GM18858 (cell line): Measurements from ENCODE around the gene NRL.

Source experiments
- ATAC-seq: cut with Tn5 transposase; IDR thresholded peaks from one replicate; pipeline ENCODE4 v1.9.1; 2021; ENCODE audit not compliant: unreplicated experiment

Gene NRL

GRCh38 chr14:24114532-24115421 is at the start of gene NRL, which contains the start of gene DCAF11:
NRL (minus strand) TSS chr14:24114949; CDS start chr14:24082848, 32,101 bp downstream.
DCAF11 (plus strand) TSS chr14:24114777; CDS start chr14:24115595, 818 bp downstream.
- ATAC-seq, result peak; percentile 80

GRCh38 chr14:24162093-24162492 is 47.3 kb upstream of the NRL start:
- no peak for ATAC-seq

- peak; percentile 69 for ATAC-seq
Observed at GRCh38 chr14:24160850-24161804, 46.4 kb upstream of the NRL start, which contains the start of gene IRF9. IRF9 (plus strand) TSS chr14:24161265; CDS start chr14:24162145, 880 bp downstream.

- no peak for ATAC-seq
Observed at GRCh38 chr14:24160499-24160849, 45.7 kb upstream of the NRL start.

- no peak for ATAC-seq
Observed at GRCh38 chr14:24159777-24160498, 45.2 kb upstream of the NRL start.

GRCh38 chr14:24157331-24157730 is 42.6 kb upstream of the NRL start:
- ATAC-seq, result no peak

GRCh38 chr14:24156840-24157239 is 42.1 kb upstream of the NRL start:
- no peak for ATAC-seq

GRCh38 chr14:24155100-24155499 is 40.4 kb upstream of the NRL start:
- no peak for ATAC-seq

- ATAC-seq, result no peak
Observed at GRCh38 chr14:24151404-24152080, 36.8 kb upstream of the NRL start.

GRCh38 chr14:24150993-24151392 is 36.2 kb upstream of the NRL start:
- no peak for ATAC-seq

- no peak for ATAC-seq
Observed at GRCh38 chr14:24150567-24150966, 35.8 kb upstream of the NRL start.

- ATAC-seq, result no peak
Observed at GRCh38 chr14:24150061-24150460, 35.3 kb upstream of the NRL start.

- no peak for ATAC-seq
Observed at GRCh38 chr14:24149302-24149969, 34.7 kb upstream of the NRL start.

GRCh38 chr14:24147761-24148428 is 33.1 kb upstream of the NRL start:
- ATAC-seq, result no peak

- ATAC-seq, result peak; percentile 67
Observed at GRCh38 chr14:24146978-24147760, 32.4 kb upstream of the NRL start, which contains the start of gene RNF31. RNF31 (plus strand) TSS chr14:24147498; CDS start chr14:24147699, 201 bp downstream.

GRCh38 chr14:24146453-24146977 is 31.8 kb upstream of the NRL start, which contains the start of gene PSME2:
PSME2 (minus strand) TSS chr14:24146610; CDS start chr14:24146581, 29 bp downstream.
- ATAC-seq, result peak; percentile 53

GRCh38 chr14:24145690-24146452 is 31.1 kb upstream of the NRL start:
- no peak for ATAC-seq
